Measurements from ENCODE around the gene NHP2. TPM values are rescaled to one million over a fixed set of nuclear protein-coding genes. Genes with fewer than 3 reads are reported as not detected.

NHP2 gene
- polyA plus RNA-seq, 1 donor from 2014 or later: 332 TPM

GRCh38 chr5:178192244-178192643 is 38.6 kb upstream of the NHP2 start:
- no peaks in the 10 kb centered on the region for H4K20me1 ChIP-seq (ENCODE audit: insufficient read depth)
- no peak overlapping the region for H3K9ac ChIP-seq (ENCODE audit: low read length)
- no peaks in the 10 kb centered on the region for H3K27me3 ChIP-seq (ENCODE audit: insufficient read depth, low read depth, low read length)
- H3K27ac ChIP-seq (ENCODE audit: low read length): no peak overlapping the region
- H3K9me3 ChIP-seq (ENCODE audit: low read length): no peaks in the 10 kb centered on the region
- H3F3A ChIP-seq (ENCODE audit: insufficient read depth, low read length, poor library complexity, severe bottlenecking): no peaks in the 10 kb centered on the region
- H3K79me2 ChIP-seq (replicated peaks; ENCODE audit: insufficient read depth, low read length): no peaks in the 10 kb centered on the region
- no peaks in the 10 kb centered on the region for H3K36me3 ChIP-seq (ENCODE audit: insufficient read depth, low read length)
- H3K4me2 ChIP-seq (ENCODE audit: low read length): no peak overlapping the region
- H2AFZ ChIP-seq (ENCODE audit: low read depth, low read length): no peak overlapping the region
- H3K9me2 ChIP-seq (ENCODE audit: insufficient read depth, low read length): no peaks in the 10 kb centered on the region
- TF ChIP-seq EP300 (conservative IDR thresholded peaks at IDR 0.05; ENCODE audit: poor library complexity, severe bottlenecking) (no peak), REST (IDR thresholded peaks at IDR 0.05; ENCODE audit: borderline replicate concordance) (no peak), POLR2AphosphoS5 (IDR thresholded peaks at IDR 0.05) (no peak), CTCF (IDR thresholded peaks at IDR 0.05; ENCODE audit: poor library complexity, severe bottlenecking) (no peak), SMC3 (conservative IDR thresholded peaks at IDR 0.05; ENCODE audit: poor library complexity) (no peak), MXI1 (conservative IDR thresholded peaks at IDR 0.05; ENCODE audit: poor library complexity, severe bottlenecking) (no peak), RAD21 (conservative IDR thresholded peaks at IDR 0.05) (no peak), TAF1 (IDR thresholded peaks at IDR 0.05; ENCODE audit: low read depth) (no peak), EZH2 (IDR thresholded peaks at IDR 0.05; ENCODE audit: borderline replicate concordance, insufficient read depth, low read length, poor library complexity, severe bottlenecking) (no peak)
- no peak overlapping the region for H3K4me3 ChIP-seq (ENCODE audit: low read length)

- H3K27ac ChIP-seq (ENCODE audit: low read length): no peak overlapping the region
- no peaks in the 10 kb centered on the region for H3K27me3 ChIP-seq (ENCODE audit: insufficient read depth, low read depth, low read length)
- no peaks in the 10 kb centered on the region for H3K79me2 ChIP-seq (replicated peaks; ENCODE audit: insufficient read depth, low read length)
- no peak overlapping the region for H3K4me3 ChIP-seq (ENCODE audit: low read length)
- H4K20me1 ChIP-seq (ENCODE audit: insufficient read depth): no peaks in the 10 kb centered on the region
- no peak overlapping the region for H3K9ac ChIP-seq (ENCODE audit: low read length)
- no peaks in the 10 kb centered on the region for H3F3A ChIP-seq (ENCODE audit: insufficient read depth, low read length, poor library complexity, severe bottlenecking)
- no peaks in the 10 kb centered on the region for H3K9me2 ChIP-seq (ENCODE audit: insufficient read depth, low read length)
- H2AFZ ChIP-seq (ENCODE audit: low read depth, low read length): no peak overlapping the region
- H3K4me2 ChIP-seq (ENCODE audit: low read length): no peak overlapping the region
- TF ChIP-seq TAF1 (IDR thresholded peaks at IDR 0.05; ENCODE audit: low read depth): no peak
- no peak for TF ChIP-seq SMC3 (conservative IDR thresholded peaks at IDR 0.05; ENCODE audit: poor library complexity)
- TF ChIP-seq RAD21 (conservative IDR thresholded peaks at IDR 0.05): no peak
- TF ChIP-seq POLR2AphosphoS5 (IDR thresholded peaks at IDR 0.05): no peak
- TF ChIP-seq EP300 (conservative IDR thresholded peaks at IDR 0.05; ENCODE audit: poor library complexity, severe bottlenecking): no peak
- TF ChIP-seq CTCF (IDR thresholded peaks at IDR 0.05; ENCODE audit: poor library complexity, severe bottlenecking): no peak
- no peak for TF ChIP-seq REST (IDR thresholded peaks at IDR 0.05; ENCODE audit: borderline replicate concordance)
- no peak for TF ChIP-seq MXI1 (conservative IDR thresholded peaks at IDR 0.05; ENCODE audit: poor library complexity, severe bottlenecking)
- TF ChIP-seq EZH2 (IDR thresholded peaks at IDR 0.05; ENCODE audit: borderline replicate concordance, insufficient read depth, low read length, poor library complexity, severe bottlenecking): no peak
- no peaks in the 10 kb centered on the region for H3K36me3 ChIP-seq (ENCODE audit: insufficient read depth, low read length)
- H3K9me3 ChIP-seq (ENCODE audit: low read length): no peaks in the 10 kb centered on the region
Observed at GRCh38 chr5:178191661-178192060, 38.0 kb upstream of the NHP2 start.
